Natural killer cell treated with Interleukin-12 subunit alpha and Interleukin-12 subunit beta and Interleukin-15 and Interleukin-18, amount 100 ng/mL, for 72 hours (primary cell): Measurements from ENCODE around the gene OTULIN. TPM values are rescaled to one million over a fixed set of nuclear protein-coding genes. Genes with fewer than 3 reads are reported as not detected.

Experiments used
- ATAC-seq, 2 donors: fragments of 150-1000 bp; cut with Tn5 transposase in 1 of 2; sonication (Bioruptor Pico), chemical (Tn5 transposase) in 1 of 2; 2 replicates each; pipeline ENCODE4 v1.10.0; 2021
- DNase-seq: peaks from one replicate; pipeline ENCODE4 v3.0.0; 2022; ENCODE audit warnings: low spot score
- H3K27ac Mint-ChIP-seq, 2 donors: 1 replicate in 1 of 2; 2 replicates in 1 of 2; pipeline ENCODE4 v1.8.0; 2022; ENCODE audit warnings: mixed read lengths in 2 of 2, mild to moderate bottlenecking in 1 of 2, moderate library complexity in 1 of 2
- H3K27me3 Mint-ChIP-seq, 2 donors: 1 replicate in 1 of 2; 2 replicates in 1 of 2; pipeline ENCODE4 v1.8.0; 2022; ENCODE audit warnings: mixed read lengths in 2 of 2
- H3K36me3 Mint-ChIP-seq: one replicate; pipeline ENCODE4 v1.8.0; 2022; ENCODE audit warnings: mixed read lengths
- H3K4me1 Mint-ChIP-seq, 2 donors: 1 replicate in 1 of 2; 2 replicates in 1 of 2; pipeline ENCODE4 v1.8.0; 2022; ENCODE audit warnings: low read depth in 2 of 2, mixed read lengths in 2 of 2, mild to moderate bottlenecking in 1 of 2
- H3K4me3 Mint-ChIP-seq: one replicate; pipeline ENCODE4 v1.8.0; 2022; ENCODE audit warnings: mixed read lengths
- H3K9me3 Mint-ChIP-seq: 2 replicates; pipeline ENCODE4 v1.8.0; 2022; ENCODE audit warnings: mixed read lengths
- total RNA-seq, 2 donors: library from RNA; stranded (reverse); gene quantifications; one replicate each; pipeline ENCODE4 v1.2.3, GENCODE V29; 2022

The OTULIN gene
- total RNA-seq, 2 donors from 2014 or later: 111 to 135 TPM

- Mint-ChIP-seq H3K9me3 (no peaks in the 10 kb centered on the region), H3K36me3 (peaks cover 4% of the 10 kb centered on the region), H3K27me3 (no peaks in the 10 kb centered on the region), H3K4me1 (peaks cover 4% of the 10 kb centered on the region in 2 donors), H3K27ac (no peak overlapping the region), H3K4me3 (no peak overlapping the region)
- DNase-seq (no peak), ATAC-seq (no peak)
Observed at GRCh38 chr5:14737291-14737690, 72.8 kb downstream of the OTULIN start.

GRCh38 chr5:14738050-14738449 is 73.5 kb downstream of the OTULIN start:
- DNase-seq (no peak), ATAC-seq (no peak)
- Mint-ChIP-seq H3K27me3 (no peaks in the 10 kb centered on the region), H3K27ac (no peak overlapping the region), H3K4me3 (no peak overlapping the region), H3K4me1 (peaks cover 4% of the 10 kb centered on the region in 2 donors), H3K36me3 (peaks cover 4% of the 10 kb centered on the region), H3K9me3 (no peaks in the 10 kb centered on the region)

- no peak overlapping the region for H3K4me3 Mint-ChIP-seq
- DNase-seq (no peak), ATAC-seq (no peak)
- H3K27ac Mint-ChIP-seq: no peak overlapping the region
- no peaks in the 10 kb centered on the region for H3K9me3 Mint-ChIP-seq
- no peaks in the 10 kb centered on the region for H3K27me3 Mint-ChIP-seq
- H3K4me1 Mint-ChIP-seq: peaks cover 4 to 9% of the 10 kb centered on the region in 2 donors
- H3K36me3 Mint-ChIP-seq: peaks cover 4% of the 10 kb centered on the region
Observed at GRCh38 chr5:14739538-14739937, 75.0 kb downstream of the OTULIN start.

GRCh38 chr5:14739981-14740380 is 75.5 kb downstream of the OTULIN start:
- ATAC-seq: no peak
- H3K4me3 Mint-ChIP-seq: no peak overlapping the region
- H3K36me3 Mint-ChIP-seq: peaks cover 4% of the 10 kb centered on the region
- no peaks in the 10 kb centered on the region for H3K9me3 Mint-ChIP-seq
- no peak for DNase-seq
- H3K27ac Mint-ChIP-seq: no peak overlapping the region
- no peaks in the 10 kb centered on the region for H3K27me3 Mint-ChIP-seq
- peaks cover 4 to 9% of the 10 kb centered on the region in 2 donors for H3K4me1 Mint-ChIP-seq

- no peaks in the 10 kb centered on the region for H3K27me3 Mint-ChIP-seq
- DNase-seq: no peak
- H3K36me3 Mint-ChIP-seq: peaks cover 4% of the 10 kb centered on the region
- H3K4me3 Mint-ChIP-seq: no peak overlapping the region
- H3K27ac Mint-ChIP-seq: no peak overlapping the region
- no peak for ATAC-seq
- no peaks in the 10 kb centered on the region for H3K9me3 Mint-ChIP-seq
- H3K4me1 Mint-ChIP-seq: peaks cover 16 to 17% of the 10 kb centered on the region in 2 donors
Observed at GRCh38 chr5:14741131-14741530, 76.6 kb downstream of the OTULIN start.

- ATAC-seq: no peak
- H3K27me3 Mint-ChIP-seq: no peaks in the 10 kb centered on the region
- H3K9me3 Mint-ChIP-seq: no peaks in the 10 kb centered on the region
- DNase-seq: no peak
- H3K4me3 Mint-ChIP-seq: no peak overlapping the region
- H3K36me3 Mint-ChIP-seq: peaks cover 4% of the 10 kb centered on the region
- H3K4me1 Mint-ChIP-seq: peaks cover 13% of the 10 kb centered on the region in 2 donors
- H3K27ac Mint-ChIP-seq: peak overlapping the region in 1 of 2 donors; percentile 29
Observed at GRCh38 chr5:14741801-14742440, 77.4 kb downstream of the OTULIN start.

- peak overlapping the region in 1 of 2 donors; percentile 29 for H3K27ac Mint-ChIP-seq
- no peaks in the 10 kb centered on the region for H3K9me3 Mint-ChIP-seq
Observed at GRCh38 chr5:14742498-14742897, 78.0 kb downstream of the OTULIN start.

GRCh38 chr5:14743601-14744295 is 79.2 kb downstream of the OTULIN start:
- H3K4me1 Mint-ChIP-seq: peaks cover 13% of the 10 kb centered on the region in 2 donors
- no peak for ATAC-seq
- no peaks in the 10 kb centered on the region for H3K36me3 Mint-ChIP-seq
- no peaks in the 10 kb centered on the region for H3K27me3 Mint-ChIP-seq
- no peak overlapping the region for H3K4me3 Mint-ChIP-seq
- no peak overlapping the region for H3K27ac Mint-ChIP-seq
- H3K9me3 Mint-ChIP-seq: no peaks in the 10 kb centered on the region
- no peak for DNase-seq

More at GRCh38 chr5:14742498-14742897, 78.0 kb downstream of the OTULIN start:
- Mint-ChIP-seq H3K27me3 (no peaks in the 10 kb centered on the region), H3K4me3 (no peak overlapping the region), H3K4me1 (peaks cover 13% of the 10 kb centered on the region in 2 donors), H3K36me3 (peaks cover 4% of the 10 kb centered on the region)
- DNase-seq (no peak), ATAC-seq (no peak)

- no peaks in the 10 kb centered on the region for H3K9me3 Mint-ChIP-seq
- H3K27ac Mint-ChIP-seq: no peak overlapping the region
- ATAC-seq: no peak
- no peak overlapping the region for H3K4me3 Mint-ChIP-seq
- no peak for DNase-seq
- H3K27me3 Mint-ChIP-seq: no peaks in the 10 kb centered on the region
- no peaks in the 10 kb centered on the region for H3K36me3 Mint-ChIP-seq
- H3K4me1 Mint-ChIP-seq: peaks cover 13% of the 10 kb centered on the region in 2 donors
Observed at GRCh38 chr5:14744296-14745187, 80.0 kb downstream of the OTULIN start.

- DNase-seq (no peak), ATAC-seq (no peak)
- Mint-ChIP-seq H3K9me3 (no peaks in the 10 kb centered on the region), H3K27me3 (no peaks in the 10 kb centered on the region), H3K36me3 (no peaks in the 10 kb centered on the region), H3K4me1 (peaks cover 13% of the 10 kb centered on the region in 2 donors), H3K27ac (no peak overlapping the region), H3K4me3 (no peak overlapping the region)
Observed at GRCh38 chr5:14745188-14745563, 80.7 kb downstream of the OTULIN start.

GRCh38 chr5:14745753-14746152 is 81.2 kb downstream of the OTULIN start:
- H3K27ac Mint-ChIP-seq: peak overlapping the region; percentile 32 to 43
- peak; percentile 67 for DNase-seq
- H3K4me1 Mint-ChIP-seq: peaks cover 13% of the 10 kb centered on the region in 2 donors
- peak overlapping the region; percentile 40 for H3K4me3 Mint-ChIP-seq
- H3K9me3 Mint-ChIP-seq: no peaks in the 10 kb centered on the region
- H3K27me3 Mint-ChIP-seq: no peaks in the 10 kb centered on the region
- H3K36me3 Mint-ChIP-seq: peaks cover under 1% of the 10 kb centered on the region
- ATAC-seq: peak; percentile 91 to 92

- Mint-ChIP-seq H3K4me1 (peaks cover 13 to 20% of the 10 kb centered on the region in 2 donors), H3K9me3 (no peaks in the 10 kb centered on the region), H3K27me3 (no peaks in the 10 kb centered on the region), H3K27ac (no peak overlapping the region), H3K4me3 (no peak overlapping the region), H3K36me3 (peaks cover 15% of the 10 kb centered on the region)
- ATAC-seq (no peak), DNase-seq (no peak)
Observed at GRCh38 chr5:14748180-14748900, 83.8 kb downstream of the OTULIN start.
